C4-2B (cell line): ENCODE data around the gene SH3RF3.

ENCODE experiments used
- CTCF ChIP-seq: fragments of 450-650 bp; conservative IDR thresholded peaks from 2 replicates; pipeline ENCODE4 v1.5.1; 2017; ENCODE audit warnings: mild to moderate bottlenecking
- ZFX ChIP-seq: fragments of 450-650 bp; IDR thresholded peaks from 2 replicates; pipeline ENCODE4 v1.6.1; 2017

GRCh38 chr2:109284826-109285225 lies 155.8 kb downstream of the SH3RF3 start:
- no peak for TF ChIP-seq CTCF
- no peak for TF ChIP-seq ZFX
